HG02610 (cell line): ENCODE data around the gene TMC5.

Source experiments
- ATAC-seq: cut with Tn5 transposase; IDR thresholded peaks from one replicate; pipeline ENCODE4 v1.9.1; 2021; ENCODE audit warnings: mild to moderate bottlenecking, moderate library complexity; ENCODE audit not compliant: unreplicated experiment

TMC5 gene

DNA sequence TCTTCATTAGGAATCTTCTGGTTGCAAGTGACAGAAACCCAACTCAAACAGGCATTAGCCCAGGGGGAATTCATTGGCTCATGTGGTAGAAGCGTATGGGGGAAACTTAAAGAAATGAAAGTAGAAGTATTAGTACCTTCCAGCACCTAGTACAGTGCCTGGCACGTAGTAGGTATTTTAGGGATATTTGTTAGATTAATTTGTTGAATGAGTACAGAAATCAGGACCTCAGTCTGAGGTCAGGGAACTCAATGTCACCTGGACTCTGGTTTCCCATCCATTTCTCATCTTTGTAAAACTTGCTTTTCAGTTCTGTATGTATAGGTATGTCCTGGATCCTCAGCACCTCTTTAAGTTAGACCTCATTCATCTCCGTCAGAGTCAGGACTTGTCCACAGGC, 32.5 kb downstream of the TMC5 start:
- no peak for ATAC-seq

DNA sequence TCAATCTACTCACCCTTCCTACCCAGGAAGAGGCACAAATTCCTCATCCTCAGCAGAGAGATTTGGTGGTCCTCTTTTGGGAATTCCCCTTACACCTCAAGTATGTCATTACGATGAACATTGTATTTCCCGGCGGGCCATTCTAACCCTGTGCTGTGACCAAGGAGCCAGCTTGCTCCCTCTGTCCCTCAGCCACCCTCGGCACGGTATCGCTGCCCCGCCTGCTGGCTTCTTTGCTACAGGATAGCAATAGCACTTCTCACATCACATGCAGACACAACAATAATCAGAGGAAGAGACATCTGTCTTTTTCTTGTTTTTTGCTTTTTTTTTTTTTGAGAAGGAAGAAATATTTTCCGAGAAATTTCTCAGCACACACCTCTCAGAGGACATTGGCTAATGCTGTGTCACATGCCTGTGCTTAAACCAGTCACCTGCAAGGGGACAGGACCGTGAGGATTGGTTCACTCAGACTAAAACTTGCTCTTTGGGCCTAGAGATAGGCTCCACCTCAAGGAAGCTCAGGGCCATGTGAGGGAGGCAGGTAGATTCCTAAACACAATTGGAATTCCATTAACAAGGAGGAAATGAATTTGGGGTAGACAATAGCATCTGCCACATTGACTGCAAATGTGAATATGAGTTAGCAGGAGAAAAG, 41.2 kb downstream of the TMC5 start:
- ATAC-seq = no peak

DNA sequence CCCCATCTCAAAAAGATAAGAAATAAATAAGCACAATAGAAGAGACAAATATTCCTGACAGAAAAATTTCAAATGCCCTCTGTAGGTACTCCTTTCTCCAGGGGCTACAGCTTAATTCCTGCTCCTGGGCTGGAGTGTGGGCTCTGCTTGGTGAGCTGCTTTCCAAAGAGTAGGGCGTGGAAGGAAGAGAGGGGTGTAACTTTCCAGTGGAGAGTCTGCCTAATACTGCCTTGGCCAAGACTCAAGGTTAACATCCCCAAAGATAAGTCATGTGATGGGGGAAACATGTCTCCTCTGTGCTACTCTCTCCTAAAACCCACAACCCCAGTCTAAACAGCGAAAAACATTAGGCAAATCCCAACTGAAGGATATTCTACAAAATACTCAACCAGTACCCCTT, 42.7 kb downstream of the TMC5 start:
- no peak for ATAC-seq

- no peak for ATAC-seq
Observed at GRCh38 chr16:19463468-19464315, 46.0 kb downstream of the TMC5 start.

DNA sequence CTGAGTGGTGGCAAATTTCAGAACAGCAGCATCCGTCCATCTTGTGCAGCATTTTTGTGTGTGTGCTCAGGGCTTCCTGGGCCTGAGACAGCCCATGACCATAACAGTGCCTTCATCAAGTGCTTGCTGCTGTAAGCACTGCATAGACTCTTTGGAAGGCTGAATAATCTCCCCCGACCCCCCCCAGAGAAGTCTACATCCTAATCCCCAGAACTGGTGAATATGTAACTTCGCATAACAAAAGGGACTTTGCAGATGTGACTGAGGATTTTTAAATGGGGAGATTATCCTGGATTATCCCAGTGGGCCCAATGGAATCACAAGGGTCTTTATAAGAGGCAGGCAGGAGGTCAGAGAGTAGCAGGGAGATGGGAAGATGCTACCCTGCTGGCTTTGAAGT, 50.6 kb downstream of the TMC5 start:
- no peak for ATAC-seq

GRCh38 chr16:19472482-19472881, 54.8 kb downstream of the TMC5 start:
- no peak for ATAC-seq

DNA sequence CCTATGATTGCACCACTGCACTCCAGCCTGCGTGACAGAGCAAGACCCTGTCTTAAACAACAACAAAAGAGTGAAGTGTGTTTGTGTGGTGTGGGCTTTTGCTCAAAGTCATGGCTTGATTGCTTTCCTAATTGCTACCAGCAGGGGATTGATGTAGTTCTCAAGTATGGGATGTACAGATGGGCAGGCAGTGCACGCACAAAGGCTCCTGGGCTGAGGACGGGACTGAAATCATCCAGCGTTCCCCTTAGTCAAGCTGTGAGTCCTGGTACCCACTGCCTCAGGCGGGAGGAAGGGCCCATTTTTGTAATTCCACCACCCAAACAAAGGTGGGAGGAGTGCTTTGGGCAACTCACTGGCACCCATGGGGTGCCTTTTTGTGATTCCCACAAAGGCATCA, 56.9 kb downstream of the TMC5 start:
- ATAC-seq = no peak

DNA sequence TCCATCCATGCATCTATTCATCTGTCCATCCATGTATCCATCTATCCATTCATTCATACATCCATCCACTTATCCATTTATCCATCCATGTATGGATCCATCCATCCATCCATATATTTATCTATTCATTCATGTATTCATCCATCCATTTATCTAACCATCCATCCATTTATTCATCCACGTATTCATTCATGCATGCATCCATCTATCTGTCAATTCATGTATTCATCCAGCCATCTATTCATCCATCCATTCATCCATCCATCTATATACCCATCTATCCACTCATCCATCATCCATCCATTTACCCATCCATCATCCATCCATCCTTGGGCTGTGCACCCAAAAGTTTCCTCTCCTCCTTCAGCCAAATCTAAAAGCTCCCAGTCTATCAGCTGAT, 60.8 kb downstream of the TMC5 start:
- ATAC-seq = no peak

DNA sequence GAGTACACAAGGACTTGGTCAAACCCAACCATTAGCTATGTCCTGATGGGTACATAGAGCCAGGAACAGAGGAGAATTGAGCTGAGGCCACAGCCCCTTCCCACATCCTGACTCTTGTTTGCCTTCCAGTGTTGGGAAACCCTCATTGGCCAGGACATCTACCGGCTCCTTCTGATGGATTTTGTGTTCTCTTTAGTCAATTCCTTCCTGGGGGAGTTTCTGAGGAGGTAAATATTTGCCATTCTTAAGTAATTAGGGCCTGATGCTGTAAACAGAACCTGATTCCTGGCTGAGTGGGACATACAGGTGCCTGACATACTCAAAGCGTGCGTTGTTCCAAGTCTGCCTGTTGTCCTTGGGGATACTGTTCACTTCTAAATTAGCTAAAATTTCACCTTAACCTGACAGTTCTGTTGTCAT, 61.6 kb downstream of the TMC5 start:
- no peak for ATAC-seq

- no peak for ATAC-seq
Observed at GRCh38 chr16:19481296-19481695, 63.6 kb downstream of the TMC5 start.

GRCh38 chr16:19481769-19482168, 64.1 kb downstream of the TMC5 start:
- no peak for ATAC-seq

GRCh38 chr16:19482291-19482690, 64.6 kb downstream of the TMC5 start:
- no peak for ATAC-seq

- ATAC-seq = no peak
Observed at GRCh38 chr16:19484096-19484495, 66.4 kb downstream of the TMC5 start.

- ATAC-seq = no peak
Observed at GRCh38 chr16:19485611-19486010, 67.9 kb downstream of the TMC5 start.

GRCh38 chr16:19486051-19486450, 68.4 kb downstream of the TMC5 start:
- ATAC-seq = no peak

GRCh38 chr16:19486750-19487325, 69.2 kb downstream of the TMC5 start:
- ATAC-seq = no peak

DNA sequence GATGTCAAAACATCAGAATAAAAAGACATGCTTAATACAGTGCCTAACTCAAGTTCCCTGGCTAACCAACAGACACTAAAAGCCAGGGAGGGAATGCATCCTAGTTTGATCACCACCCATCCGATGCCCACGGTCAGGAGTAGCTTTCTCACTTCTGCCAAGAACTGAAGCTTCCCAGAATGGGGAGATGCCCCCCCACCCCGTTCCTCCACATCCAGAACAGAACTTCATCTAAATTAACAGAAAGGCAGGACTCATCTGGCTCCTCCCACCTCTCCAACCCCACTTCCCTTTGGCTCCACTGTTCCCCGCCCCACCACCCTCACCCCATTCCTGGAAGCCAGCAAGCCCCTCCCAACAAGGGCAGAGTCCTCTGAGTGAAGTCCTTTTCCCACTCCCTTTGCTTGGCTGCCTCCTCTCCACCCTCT, 70.5 kb downstream of the TMC5 start:
- no peak for ATAC-seq

- no peak for ATAC-seq
Observed at GRCh38 chr16:19490619-19491018, 72.9 kb downstream of the TMC5 start.

- ATAC-seq = no peak
Observed at GRCh38 chr16:19497176-19497575, 79.5 kb downstream of the TMC5 start.

- no peak for ATAC-seq
Observed at GRCh38 chr16:19499006-19499405, 81.3 kb downstream of the TMC5 start.

- ATAC-seq = no peak
Observed at GRCh38 chr16:19499481-19499880, 81.8 kb downstream of the TMC5 start.
